GM12874 (cell line): ENCODE results near the gene TACC3.

Experiments used
- TF ChIP-seq, protein P1 (sequence below): IDR thresholded peaks from 2 replicates; pipeline ENCODE4 v1.5.1; 2011; ENCODE audit warnings: low read depth, mild to moderate bottlenecking, control low read depth, low read length, moderate library complexity; ENCODE audit not compliant: insufficient read depth

TACC3 gene

DNA sequence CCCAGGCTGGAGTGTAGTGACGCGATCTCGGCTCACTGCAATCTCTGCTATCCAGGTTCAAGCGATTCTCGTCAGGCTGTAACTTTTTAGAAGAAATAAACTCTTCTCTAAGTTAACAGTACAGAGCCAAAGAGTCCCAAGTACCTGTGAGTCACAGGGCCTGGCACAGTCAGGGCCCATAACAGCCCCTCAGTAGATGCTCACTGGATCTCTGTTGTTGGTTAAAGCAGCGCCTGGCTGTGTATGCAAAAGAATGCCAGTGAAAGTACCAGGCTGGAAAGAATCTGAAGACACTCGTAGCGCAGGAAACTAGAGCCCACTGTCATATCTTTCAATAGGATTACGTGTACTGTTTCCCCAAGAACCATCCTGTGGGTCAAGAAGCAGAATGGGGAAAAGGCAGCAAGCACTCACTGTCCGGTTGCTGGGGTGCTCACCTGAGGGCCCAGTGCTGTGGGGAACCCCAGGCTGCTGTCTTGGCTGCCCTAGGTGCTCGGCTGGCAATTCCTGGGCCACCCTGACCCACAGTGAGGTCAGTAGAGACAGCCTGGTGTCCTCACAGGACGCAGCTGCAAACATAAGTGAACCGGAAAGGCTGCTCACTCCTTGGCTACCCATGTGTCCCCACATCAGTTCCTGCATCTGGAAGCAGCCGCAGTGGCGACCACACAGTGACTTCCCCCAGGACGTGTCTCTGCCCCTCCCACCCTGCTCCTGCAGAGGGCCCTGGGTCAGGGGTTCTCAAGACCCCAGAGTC is 6.1 kb upstream of the TACC3 start:
- TF ChIP-seq, protein P1, sequence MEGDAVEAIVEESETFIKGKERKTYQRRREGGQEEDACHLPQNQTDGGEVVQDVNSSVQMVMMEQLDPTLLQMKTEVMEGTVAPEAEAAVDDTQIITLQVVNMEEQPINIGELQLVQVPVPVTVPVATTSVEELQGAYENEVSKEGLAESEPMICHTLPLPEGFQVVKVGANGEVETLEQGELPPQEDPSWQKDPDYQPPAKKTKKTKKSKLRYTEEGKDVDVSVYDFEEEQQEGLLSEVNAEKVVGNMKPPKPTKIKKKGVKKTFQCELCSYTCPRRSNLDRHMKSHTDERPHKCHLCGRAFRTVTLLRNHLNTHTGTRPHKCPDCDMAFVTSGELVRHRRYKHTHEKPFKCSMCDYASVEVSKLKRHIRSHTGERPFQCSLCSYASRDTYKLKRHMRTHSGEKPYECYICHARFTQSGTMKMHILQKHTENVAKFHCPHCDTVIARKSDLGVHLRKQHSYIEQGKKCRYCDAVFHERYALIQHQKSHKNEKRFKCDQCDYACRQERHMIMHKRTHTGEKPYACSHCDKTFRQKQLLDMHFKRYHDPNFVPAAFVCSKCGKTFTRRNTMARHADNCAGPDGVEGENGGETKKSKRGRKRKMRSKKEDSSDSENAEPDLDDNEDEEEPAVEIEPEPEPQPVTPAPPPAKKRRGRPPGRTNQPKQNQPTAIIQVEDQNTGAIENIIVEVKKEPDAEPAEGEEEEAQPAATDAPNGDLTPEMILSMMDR, result no peak

DNA sequence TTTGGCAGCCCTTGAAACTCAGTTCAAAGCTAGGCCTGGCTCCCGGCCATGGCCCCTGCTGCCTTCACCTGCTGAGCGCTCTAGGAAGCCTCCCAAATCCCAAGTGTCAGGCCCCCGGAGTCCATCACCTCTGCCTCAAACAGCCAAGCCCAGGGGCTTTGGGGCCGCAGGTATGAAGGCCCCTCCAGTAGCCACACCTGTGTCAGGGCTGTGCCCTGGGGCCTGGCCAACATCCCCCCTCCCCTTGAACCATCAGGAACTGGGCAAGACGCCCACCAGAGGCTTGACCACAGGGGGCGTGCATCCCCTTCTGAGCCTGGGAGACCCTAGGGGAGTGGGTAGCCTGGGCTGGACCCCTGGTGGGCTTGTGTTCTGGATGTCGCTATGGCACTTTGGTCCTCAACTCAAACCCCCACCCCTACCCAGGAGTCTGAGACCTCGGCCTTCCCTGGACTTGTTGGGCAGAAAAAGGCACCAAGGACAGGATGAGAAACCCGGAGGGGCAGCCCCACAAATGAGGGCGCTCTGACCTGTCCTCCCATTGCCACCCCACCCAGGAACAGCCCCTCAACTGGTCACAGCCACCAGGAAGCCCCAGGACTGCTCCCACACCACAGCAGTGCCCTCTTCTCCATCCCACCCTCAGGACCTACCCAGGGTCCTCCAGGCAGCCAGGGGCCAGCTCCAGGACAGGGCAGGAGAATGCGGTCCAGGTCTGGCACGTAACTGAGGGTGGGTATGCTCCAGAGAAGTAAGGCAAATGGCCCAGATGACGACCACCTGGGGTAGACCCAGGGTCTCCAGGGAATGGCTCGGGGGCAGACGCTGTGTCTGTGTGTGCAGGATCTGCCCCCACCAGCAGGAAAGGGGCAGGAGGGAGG is 5.0 kb upstream of the TACC3 start:
- TF ChIP-seq, protein P1, result 0 out of 2 replicates have a peak, but pooled peaks have one; percentile 1

DNA sequence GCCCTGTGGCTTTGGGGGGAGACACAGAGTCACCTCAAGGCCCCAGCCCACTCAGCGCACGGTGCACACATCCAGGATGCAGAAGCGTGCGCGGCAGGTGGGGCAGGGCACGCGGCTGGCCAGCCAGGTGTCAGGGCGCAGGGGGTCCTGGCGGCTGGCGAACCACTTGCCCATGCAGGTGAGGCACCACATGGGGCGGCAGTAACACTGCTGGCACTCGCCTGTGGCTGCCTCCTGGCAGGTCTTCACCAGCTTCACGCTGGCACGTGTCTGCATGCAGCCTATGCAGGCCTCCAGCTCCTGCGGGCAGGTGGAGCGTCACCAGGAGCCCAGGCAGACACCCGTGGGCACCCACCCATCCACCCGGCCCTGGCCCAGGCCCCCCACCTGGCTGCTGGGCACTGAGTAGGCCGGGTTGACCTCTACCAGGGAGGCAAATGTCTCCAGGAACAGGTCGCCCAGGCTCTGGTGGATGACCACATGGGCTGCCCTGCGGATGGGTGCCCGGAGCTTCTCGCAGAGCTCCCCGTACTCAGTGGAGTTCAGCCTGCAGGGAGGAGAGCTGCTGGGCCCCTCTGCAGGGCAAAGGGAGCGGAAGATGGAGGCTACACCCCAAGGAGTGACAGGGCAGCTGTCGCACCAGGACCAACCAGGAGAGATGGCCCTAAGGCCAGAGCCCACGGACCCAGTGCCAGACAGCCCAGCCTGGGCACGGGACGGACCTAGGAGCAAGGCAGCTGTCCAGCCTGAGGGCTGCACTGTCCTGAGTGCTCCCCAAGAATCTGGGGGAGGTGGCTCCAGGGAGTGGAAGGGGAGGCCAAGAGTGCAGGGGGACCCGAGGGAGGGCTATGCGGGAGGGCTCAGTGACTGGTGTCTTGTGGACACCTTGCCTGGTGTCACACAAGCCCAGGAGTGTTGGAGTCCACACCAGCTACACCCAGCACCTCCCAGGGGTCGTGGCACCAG is 3.9 kb upstream of the TACC3 start:
- TF ChIP-seq, protein P1, result no peak

DNA sequence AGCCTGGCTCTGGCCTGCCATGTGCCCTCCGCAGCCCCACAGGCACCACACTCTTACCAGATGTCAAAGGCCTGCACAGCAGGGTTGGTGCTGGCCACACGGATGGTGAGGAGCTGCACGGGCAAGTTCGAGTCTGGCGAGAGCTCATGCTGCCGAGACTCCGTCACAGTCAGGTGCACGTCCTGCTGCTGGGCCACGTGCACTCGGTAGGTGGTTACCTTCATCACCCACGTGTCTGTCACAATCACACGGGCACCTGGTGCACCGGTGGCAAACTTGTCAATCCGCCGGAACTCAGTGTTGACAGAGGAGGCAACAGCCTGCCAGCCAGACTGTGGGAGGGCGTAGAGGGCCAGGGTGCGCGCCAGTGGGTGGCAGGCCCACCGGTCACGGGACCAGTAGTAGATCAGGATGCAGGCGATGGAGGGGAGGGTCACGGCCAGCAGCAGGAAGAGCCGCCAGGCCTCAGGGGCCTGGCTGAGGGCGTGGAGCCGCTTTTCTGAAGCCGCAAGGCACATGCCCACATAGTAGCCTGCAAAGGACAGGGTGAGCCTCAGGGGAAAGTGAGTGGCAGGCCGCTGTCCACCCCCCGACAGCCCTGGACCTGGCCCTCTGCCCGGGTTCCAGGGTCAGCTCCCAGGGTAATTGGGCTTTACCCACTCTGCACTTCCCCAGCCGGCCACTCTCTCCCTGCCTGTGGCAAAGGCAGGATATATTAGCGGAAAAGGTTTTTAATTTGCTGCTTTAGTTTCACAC is 3.0 kb upstream of the TACC3 start:
- TF ChIP-seq, protein P1, result no peak

- TF ChIP-seq, protein P1, result no peak
Observed at GRCh38 chr4:1720163-1720983, 948 bp upstream of the TACC3 start.
